Measurements from ENCODE around the gene BTAF1.

Gene BTAF1

GRCh38 chr10:91932737-91933136 lies 9.2 kb downstream of the BTAF1 start:
- Histone ChIP-seq H3K4me3 (ENCODE audit: low read depth in 1 of 2, low read length in 2 of 2) (no peak overlapping the region), H3K36me3 (ENCODE audit: insufficient read depth, low read length) (peaks cover 68% of the 10 kb centered on the region), H3K4me1 (ENCODE audit: insufficient read depth, low read length) (peaks cover 13% of the 10 kb centered on the region), H3K4me2 (ENCODE audit: insufficient read depth, low read length) (no peak overlapping the region), H3K79me2 (ENCODE audit: insufficient read depth, low read length) (peaks cover 99% of the 10 kb centered on the region), H4K20me1 (ENCODE audit: insufficient read depth, low read length) (peaks cover 56% of the 10 kb centered on the region), H3K27me3 (ENCODE audit: insufficient read depth, low read length, poor library complexity) (no peaks in the 10 kb centered on the region), H3K9ac (ENCODE audit: low read depth, low read length) (no peak overlapping the region), H3K27ac (ENCODE audit: low read length) (no peak overlapping the region), H2AFZ (ENCODE audit: low read depth, low read length) (no peak overlapping the region), H3K9me3 (ENCODE audit: insufficient read depth, low read length, severe bottlenecking) (no peaks in the 10 kb centered on the region)
- no peak for DNase-seq
- TF ChIP-seq CTCF (IDR thresholded peaks at IDR 0.05; ENCODE audit: borderline replicate concordance, extremely low read depth, low read length, poor library complexity, severe bottlenecking) (no peak), EZH2 (IDR thresholded peaks at IDR 0.05; ENCODE audit: borderline replicate concordance, low read depth, low read length, severe bottlenecking) (no peak)
- ATAC-seq (ENCODE audit: insufficient read depth, low read depth): no peak

- Histone ChIP-seq H3K36me3 (ENCODE audit: insufficient read depth, low read length) (peaks cover 72% of the 10 kb centered on the region), H3K9me3 (ENCODE audit: insufficient read depth, low read length, severe bottlenecking) (no peaks in the 10 kb centered on the region), H3K4me3 (ENCODE audit: low read depth in 1 of 2, low read length in 2 of 2) (no peak overlapping the region), H3K27me3 (ENCODE audit: insufficient read depth, low read length, poor library complexity) (no peaks in the 10 kb centered on the region), H3K4me2 (ENCODE audit: insufficient read depth, low read length) (no peak overlapping the region), H3K79me2 (ENCODE audit: insufficient read depth, low read length) (peaks cover 98% of the 10 kb centered on the region), H3K9ac (ENCODE audit: low read depth, low read length) (no peak overlapping the region), H3K27ac (ENCODE audit: low read length) (no peak overlapping the region), H3K4me1 (ENCODE audit: insufficient read depth, low read length) (0 out of 2 replicates have a peak, but pooled peaks cover 2% of the 10 kb centered on the region), H2AFZ (ENCODE audit: low read depth, low read length) (no peak overlapping the region), H4K20me1 (ENCODE audit: insufficient read depth, low read length) (peaks cover 46% of the 10 kb centered on the region)
- ATAC-seq (ENCODE audit: insufficient read depth, low read depth) (no peak), DNase-seq (no peak)
- no peak for TF ChIP-seq CTCF (IDR thresholded peaks at IDR 0.05; ENCODE audit: borderline replicate concordance, extremely low read depth, low read length, poor library complexity, severe bottlenecking)
- no peak for TF ChIP-seq EZH2 (IDR thresholded peaks at IDR 0.05; ENCODE audit: borderline replicate concordance, low read depth, low read length, severe bottlenecking)
These were observed 12.3 kb downstream of the BTAF1 start for GRCh38 chr10:91935886-91936285.

- Histone ChIP-seq H3K4me2 (ENCODE audit: insufficient read depth, low read length) (no peak overlapping the region), H3K27ac (ENCODE audit: low read length) (no peak overlapping the region), H3K36me3 (ENCODE audit: insufficient read depth, low read length) (peaks cover 79% of the 10 kb centered on the region), H4K20me1 (ENCODE audit: insufficient read depth, low read length) (peaks cover 26% of the 10 kb centered on the region; the same call in 1 of the 2 replicates), H3K4me3 (ENCODE audit: low read depth in 1 of 2, low read length in 2 of 2) (no peak overlapping the region), H3K79me2 (ENCODE audit: insufficient read depth, low read length) (peaks cover 83% of the 10 kb centered on the region), H2AFZ (ENCODE audit: low read depth, low read length) (no peak overlapping the region), H3K4me1 (ENCODE audit: insufficient read depth, low read length) (no peaks in the 10 kb centered on the region), H3K27me3 (ENCODE audit: insufficient read depth, low read length, poor library complexity) (no peaks in the 10 kb centered on the region), H3K9ac (ENCODE audit: low read depth, low read length) (no peak overlapping the region), H3K9me3 (ENCODE audit: insufficient read depth, low read length, severe bottlenecking) (no peaks in the 10 kb centered on the region)
- ATAC-seq (ENCODE audit: insufficient read depth, low read depth) (no peak), DNase-seq (no peak)
- TF ChIP-seq CTCF (IDR thresholded peaks at IDR 0.05; ENCODE audit: borderline replicate concordance, extremely low read depth, low read length, poor library complexity, severe bottlenecking) (no peak), EZH2 (IDR thresholded peaks at IDR 0.05; ENCODE audit: borderline replicate concordance, low read depth, low read length, severe bottlenecking) (no peak)
These were observed 16.1 kb downstream of the BTAF1 start for GRCh38 chr10:91939653-91940052.

- Histone ChIP-seq H2AFZ (ENCODE audit: low read depth, low read length) (no peak overlapping the region), H3K36me3 (ENCODE audit: insufficient read depth, low read length) (peaks cover 77% of the 10 kb centered on the region), H3K9ac (ENCODE audit: low read depth, low read length) (no peak overlapping the region), H4K20me1 (ENCODE audit: insufficient read depth, low read length) (peaks cover 18% of the 10 kb centered on the region; the same call in 1 of the 2 replicates), H3K4me1 (ENCODE audit: insufficient read depth, low read length) (no peaks in the 10 kb centered on the region), H3K79me2 (ENCODE audit: insufficient read depth, low read length) (peaks cover 75% of the 10 kb centered on the region), H3K4me3 (ENCODE audit: low read depth in 1 of 2, low read length in 2 of 2) (no peak overlapping the region), H3K4me2 (ENCODE audit: insufficient read depth, low read length) (no peak overlapping the region), H3K9me3 (ENCODE audit: insufficient read depth, low read length, severe bottlenecking) (no peaks in the 10 kb centered on the region), H3K27me3 (ENCODE audit: insufficient read depth, low read length, poor library complexity) (no peaks in the 10 kb centered on the region), H3K27ac (ENCODE audit: low read length) (no peak overlapping the region)
- TF ChIP-seq EZH2 (IDR thresholded peaks at IDR 0.05; ENCODE audit: borderline replicate concordance, low read depth, low read length, severe bottlenecking): no peak
- TF ChIP-seq CTCF (IDR thresholded peaks at IDR 0.05; ENCODE audit: borderline replicate concordance, extremely low read depth, low read length, poor library complexity, severe bottlenecking): no peak
- no peak for DNase-seq
- ATAC-seq (ENCODE audit: insufficient read depth, low read depth): no peak
These were observed 17.9 kb downstream of the BTAF1 start for GRCh38 chr10:91941426-91941825.
